ENCODE measurements around the gene DFFB.
"Not testable (repeated sequence)": the region's sequence is repeated elsewhere in the genome, so short reads cannot be mapped to it uniquely, and the experiment has no call there.

Gene DFFB

DNA sequence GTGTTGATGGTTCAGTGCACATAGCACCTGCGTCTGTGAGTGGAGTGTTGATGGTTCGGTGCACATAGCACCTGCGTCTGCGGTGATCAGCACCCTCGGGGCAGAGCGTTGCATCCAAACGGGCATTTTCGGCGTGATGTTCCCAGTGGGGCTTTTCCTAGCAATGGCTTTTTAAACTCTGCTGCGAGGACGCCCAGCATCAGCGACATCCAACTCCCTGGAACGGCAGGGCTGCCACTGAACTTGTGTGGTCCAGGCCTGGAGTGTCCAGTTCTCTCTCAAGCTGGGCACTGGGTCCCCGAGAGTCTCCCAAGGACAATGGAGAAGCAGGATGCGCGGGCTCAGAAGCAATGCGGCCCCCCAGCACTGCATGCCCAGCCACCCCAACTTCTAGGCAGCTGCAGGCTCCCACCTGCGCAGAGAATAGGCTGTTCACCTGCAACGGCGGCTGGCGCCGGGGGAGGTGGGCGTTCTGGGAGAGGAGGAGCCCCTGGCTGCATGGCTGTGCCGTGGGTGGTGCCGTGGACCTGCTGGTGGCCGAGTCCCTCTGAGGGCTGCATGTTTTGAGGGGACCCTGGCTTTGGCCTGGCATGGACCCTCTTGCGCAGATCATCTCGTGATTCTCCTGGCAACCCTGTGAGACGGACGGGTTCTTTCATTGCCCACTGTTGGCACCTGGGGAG is 52.9 kb downstream of the DFFB start:
- DNase-seq (ENCODE audit: low read depth) = no peak

DNA sequence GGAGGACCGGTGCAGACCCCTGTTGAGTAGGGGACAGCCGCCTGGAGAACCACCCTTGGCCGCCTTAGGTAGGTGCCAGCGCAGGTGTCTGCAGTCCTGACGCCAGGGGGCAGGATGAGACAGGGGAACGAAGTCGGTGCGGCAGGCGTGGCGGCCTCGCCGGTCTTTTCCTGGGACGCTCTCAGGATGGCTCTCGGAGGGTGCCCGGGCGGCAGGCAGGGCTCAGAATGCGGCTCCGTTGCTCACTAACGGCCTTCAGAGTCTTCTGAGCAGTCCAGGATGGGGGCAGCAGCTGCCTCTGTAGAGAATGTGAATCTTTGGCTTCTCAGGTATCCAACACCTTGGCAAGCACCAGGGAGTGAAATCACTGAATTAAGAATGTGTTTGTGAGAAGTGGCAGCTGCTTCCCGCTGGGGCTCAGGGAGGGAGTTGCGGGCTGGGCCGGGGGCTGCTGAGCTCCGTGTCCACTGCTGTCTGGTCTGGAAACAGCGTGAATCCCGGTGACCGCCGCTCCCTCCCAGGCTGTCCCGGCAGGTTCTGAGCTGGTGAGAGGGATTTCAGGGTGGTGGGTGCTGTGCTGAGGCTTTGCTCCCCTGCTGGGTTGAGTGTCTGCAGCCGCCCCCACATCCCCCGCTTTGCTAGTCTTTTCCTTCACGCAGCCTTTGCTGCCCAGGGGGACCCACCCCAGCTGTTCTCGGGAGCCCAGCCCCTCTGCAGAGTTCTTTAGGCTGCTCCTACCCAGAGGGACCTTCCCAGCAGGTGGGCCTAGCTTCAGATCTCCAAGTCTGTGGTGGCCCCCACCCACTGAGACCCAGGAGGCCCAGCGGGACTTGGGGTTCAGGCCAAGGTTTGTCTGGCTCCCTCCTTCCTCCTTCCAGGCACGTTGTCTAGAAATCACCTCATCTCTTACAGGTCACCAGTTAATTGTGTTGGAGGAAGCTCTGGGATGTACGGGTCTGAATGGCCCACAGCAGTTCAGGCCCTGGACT is 53.9 kb downstream of the DFFB start:
- DNase-seq (ENCODE audit: low read depth) = peak; percentile 22

DNA sequence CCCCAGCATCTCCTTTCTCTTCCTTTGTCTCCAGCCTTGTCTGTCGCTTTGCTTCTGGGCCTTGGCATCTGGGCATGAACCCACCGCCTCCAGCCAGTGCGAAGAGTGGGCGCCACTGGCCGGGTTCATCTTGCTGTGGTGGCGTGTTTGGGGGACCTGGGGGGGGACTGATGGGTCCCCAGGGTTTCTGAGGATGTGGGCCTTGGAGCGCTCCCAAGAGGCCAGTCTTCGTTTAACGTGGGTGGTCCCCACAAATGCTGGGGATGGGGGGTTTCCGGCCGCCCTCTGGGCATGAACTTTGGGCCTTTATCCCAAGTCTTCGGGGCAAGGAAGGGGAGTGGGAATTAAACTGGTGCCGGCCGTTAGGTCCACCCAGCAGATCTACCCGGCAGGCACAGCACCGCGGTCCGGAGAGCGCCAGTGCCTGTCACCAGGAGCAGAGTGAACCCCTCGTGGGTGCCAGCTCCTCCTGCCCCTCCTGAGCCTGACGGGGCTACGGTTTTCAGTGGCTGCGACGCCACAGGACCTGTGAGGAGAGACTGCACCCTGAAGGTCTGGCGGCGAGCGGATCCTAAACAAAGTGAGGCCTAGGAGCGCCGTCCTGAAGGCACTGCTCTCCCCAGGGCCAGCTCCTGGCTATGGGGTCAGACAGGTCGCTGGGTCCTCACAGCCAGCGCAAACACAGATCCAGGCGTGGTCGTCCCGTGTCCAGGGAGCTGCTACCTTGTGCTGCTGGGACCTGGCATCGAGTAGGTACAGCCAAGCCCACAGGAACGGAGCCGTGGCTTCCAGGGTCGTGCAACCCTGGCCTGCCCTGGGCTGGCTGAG is 54.9 kb downstream of the DFFB start:
- no peak for DNase-seq (ENCODE audit: low read depth)

DNA sequence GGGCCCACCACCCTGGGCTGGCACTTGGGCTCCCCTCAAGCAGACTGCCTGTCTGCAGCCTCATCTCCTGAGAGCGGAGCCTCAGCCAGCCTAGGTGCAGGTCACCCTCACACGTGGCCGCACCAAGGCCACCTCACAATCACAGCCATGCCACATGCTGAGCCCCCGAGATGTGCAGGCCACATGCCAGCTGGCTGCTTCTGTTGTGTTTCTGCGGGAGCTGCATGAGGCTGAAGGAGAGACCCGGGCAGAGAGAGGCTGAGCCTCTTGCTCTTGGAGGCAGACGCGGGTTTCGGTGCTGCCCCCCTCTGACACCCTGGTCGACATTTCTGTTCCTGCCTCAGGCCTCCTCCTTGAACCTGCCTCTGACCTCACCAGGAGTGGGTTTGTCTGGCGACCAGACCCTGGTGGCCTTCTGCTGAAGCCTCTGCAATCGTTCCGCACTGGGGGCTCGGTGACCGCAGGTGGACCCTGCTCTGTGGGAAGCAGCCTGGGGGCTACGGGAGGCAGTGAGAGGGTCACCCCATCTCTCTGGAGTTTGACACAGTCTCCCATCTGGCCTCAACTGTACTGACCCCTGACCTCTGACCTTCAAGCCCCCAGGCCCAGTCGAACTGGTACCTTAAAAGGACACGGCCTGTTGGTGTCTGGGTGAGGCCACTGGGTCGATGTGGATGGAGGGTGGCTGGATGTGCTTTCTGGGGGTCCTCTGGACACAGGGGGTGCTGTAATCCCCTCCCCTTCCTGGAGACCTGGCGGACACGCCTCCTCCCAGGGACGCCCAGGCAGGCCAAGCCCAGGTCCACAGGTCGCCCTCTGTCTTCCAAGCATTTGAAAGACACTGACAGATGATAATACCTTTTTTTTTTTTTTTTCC is 55.8 kb downstream of the DFFB start:
- DNase-seq (ENCODE audit: low read depth) = no peak

DNA sequence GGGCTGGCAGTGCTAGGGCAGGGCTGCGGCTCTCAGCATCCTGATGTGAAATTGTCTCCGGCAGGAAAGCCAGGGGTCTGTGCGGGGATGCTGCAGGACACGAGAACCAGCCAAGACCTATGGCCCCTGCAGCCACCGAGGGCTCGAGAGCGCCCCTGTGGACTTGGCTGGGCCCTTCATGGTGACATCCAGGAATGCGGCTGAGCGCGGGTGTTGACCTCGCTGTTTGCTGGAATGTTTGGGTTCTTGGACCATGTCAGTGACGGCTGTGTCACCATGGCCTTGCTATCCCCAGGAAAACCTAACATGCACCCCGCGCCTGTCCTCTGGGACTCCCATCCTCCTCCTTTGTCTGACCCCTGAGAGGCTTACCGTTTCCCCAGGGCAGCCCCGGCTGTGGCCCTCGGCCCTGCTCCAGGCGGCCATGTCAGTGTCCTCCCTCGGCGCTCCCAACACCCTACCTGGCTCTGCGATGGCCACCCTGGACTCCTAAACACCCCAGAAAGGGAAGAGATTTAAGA is 57.1 kb downstream of the DFFB start:
- DNase-seq (ENCODE audit: low read depth) = no peak

DNA sequence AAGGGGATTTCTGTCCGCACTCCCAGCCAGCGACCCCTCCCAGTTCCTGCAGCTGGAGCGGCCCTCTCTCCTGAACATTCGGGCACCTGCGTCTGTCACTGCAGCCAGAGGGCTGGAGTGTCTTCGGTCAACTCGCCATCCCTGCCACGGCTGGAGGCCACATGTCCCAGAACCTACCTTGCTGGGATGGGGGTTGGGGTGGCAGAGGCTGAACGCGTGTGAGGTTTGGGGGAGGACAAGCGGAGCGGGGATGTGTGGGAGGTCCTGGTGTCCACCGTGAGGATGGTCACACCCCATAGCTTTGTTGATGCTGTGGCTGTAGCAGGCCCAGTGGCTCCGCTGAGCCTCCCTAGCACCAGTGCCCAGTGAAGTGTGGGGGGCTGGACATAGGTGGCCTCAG is 57.6 kb downstream of the DFFB start:
- DNase-seq (ENCODE audit: low read depth) = no peak

DNA sequence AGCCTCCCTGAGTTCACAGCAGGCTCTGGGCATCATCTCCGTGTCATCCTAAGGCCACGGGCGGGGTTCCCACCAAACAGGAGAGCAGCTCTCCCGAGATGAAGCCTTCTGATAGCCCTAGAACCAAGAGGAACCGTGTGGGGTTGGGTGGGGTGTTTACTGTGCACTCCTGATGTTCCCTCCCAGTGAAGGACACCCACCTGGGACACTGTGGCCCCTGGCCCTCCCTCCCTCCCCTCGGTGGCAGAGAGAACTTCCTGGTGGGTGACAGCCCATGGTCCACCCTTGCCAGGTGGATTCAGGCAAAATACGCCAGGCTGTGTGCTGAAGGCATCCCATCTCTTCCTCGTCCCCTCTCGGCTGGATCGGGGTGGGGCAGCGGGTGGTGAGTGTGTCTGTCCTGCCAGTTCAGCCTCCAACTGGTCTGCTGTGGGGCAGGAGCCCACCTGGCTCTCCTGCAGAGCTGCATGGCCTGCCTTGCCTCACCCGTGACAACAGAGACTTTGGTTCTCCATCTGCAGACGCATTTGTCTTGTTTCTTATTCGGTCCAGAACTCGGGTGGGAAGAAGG is 58.4 kb downstream of the DFFB start:
- DNase-seq (ENCODE audit: low read depth) = no peak

DNA sequence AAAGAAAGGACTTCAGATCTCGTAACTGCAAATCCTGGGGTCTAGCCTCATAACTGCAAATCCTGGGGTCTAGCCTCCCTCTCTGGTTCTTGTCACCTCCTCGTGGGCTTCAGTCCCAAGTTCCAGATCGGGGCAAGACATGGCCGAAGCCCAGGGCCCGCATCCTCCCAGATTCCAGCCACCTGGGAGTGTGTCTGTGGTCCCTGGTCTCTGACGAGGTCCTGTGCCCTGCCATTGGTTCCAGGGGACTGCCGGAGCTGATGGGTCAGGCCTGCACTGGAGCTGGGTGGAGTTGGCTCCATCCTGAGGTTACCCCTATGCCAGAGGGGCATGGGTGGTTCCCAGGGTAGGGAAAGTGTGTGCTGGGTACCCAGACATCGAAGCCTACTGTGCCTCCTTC is 60.5 kb downstream of the DFFB start:
- no peak for DNase-seq (ENCODE audit: low read depth)

DNA sequence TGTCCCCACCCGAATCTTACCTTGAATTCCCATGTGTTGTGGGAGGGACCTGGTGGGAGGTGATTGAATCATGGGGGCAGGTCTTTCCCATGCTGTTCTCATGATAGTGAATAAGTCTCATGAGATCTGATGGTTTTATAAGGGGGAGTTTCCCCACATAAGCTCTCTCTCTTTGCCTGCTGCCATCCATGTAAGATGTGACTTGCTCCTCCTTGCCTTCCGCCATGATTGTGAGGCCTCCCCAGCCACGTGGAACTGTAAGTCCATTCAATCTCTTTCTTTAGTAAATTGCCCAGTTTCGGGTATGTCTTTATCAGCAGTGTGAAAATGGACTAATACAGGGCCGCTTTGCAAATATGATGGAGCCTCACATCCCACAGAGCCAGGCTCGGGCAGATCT is 61.1 kb downstream of the DFFB start:
- DNase-seq (ENCODE audit: low read depth) = not testable (repeated sequence)

DNA sequence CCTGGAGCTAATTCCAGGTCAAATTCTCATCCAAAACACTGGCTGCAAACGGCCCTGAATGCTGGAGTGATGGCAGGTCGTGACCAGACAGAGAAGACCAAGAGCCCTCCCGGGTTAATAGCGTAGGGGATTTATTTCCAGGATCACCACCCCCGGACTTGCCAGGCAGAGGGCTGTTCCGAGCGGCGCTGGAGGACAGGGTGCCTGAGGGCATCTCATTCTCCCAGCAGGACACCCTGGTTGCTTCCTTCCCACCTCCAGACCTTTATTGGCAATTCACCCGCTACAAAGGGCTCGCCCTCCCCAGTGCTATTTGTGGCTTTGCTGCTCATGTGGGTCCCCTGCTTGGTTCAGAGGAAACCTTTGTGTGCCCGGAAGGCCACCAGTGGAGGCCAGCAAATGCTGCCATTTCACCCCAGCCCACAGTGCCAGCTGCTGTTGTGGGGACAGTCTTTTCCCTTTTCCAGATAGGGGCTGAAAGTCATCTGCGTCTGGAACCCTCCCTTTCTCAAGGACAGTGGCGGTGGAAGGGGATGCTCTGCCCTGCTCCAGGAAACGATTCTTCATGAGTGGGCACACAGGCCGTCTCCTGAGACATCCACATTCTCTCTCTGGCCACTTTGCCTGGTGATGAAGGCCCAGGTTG is 61.8 kb downstream of the DFFB start:
- no peak for DNase-seq (ENCODE audit: low read depth)

DNA sequence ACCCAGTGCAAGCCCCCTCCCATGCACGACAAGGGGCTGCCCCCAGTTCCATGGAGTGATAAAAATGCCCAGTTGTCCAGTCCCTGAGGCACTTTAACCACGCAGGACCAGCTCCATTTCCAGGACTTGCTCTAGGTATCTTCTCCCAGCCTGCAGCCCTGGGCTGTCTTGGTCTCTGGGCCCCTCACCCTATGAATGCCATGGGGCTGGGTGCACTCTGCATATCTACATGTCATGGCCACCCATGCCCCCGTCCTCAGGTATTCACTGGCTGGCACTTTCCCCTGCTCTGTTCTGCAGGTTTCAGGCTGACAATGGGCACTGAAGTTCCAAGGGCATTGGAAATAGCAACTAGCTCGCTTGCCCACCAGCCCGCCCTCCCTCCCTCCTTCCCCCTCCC is 62.4 kb downstream of the DFFB start:
- no peak for DNase-seq (ENCODE audit: low read depth)

DNA sequence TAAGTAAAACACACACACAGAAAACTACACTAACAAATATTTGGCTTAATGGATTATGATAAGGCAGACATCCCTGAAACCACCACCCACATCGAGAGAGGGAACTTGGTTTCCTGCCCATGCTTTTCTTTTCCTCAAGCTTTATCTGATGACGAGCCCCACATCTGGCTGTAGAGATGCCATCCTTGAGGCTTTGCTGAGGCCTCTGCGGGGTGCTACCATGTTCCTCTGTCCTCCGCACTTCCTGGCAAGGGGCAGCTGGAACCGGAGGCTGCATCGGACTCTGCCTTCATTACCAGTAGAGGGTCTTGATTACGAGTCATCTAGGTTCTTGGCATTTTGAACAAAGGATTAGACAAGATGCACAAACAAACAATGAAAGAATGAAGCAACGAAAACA is 64.5 kb downstream of the DFFB start:
- no peak for DNase-seq (ENCODE audit: low read depth)

DNA sequence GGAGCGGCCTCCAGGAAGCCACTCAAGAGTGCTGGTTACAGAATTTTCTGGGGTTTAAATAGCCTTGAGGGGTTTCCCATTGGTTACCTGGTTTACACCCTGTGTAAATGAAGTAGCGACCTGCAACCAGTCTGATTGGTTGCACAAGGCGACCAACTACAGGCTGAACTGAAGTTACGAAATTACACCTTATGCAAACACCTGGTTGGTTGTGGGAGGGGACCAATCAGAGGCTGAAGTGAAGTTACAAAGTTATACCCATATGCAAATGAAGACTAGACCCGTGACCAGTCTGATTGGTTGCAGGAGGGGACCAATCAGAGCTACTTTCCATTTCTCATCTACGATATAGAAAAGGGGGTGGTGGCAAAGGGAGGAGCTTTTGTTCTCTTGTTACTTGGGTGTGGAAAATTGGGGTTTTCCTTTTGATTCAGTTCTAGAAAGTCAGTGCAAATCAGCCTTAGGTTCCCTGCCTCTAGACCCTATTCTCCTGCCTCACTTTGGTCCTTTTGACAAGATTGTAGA is 65.0 kb downstream of the DFFB start:
- no peak for DNase-seq (ENCODE audit: low read depth)

DNA sequence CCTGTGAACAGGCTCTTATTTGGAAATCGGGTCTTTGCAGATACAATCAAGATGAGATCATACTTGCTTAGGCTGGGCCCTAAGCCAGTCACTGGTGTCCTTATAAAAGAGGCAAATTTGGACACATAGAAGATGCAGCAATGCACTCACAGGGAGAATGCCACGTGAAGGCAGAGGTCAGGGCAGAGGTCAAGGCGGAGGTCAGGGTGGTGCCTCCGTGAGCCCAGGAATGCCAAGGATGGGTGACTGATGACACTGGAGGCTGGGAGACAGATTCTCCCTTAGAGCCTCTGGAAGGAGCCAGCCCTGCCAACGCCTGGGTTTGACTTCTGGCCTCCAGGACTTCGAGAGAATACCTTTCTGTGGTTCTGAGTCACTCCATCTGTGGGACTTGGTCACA is 65.6 kb downstream of the DFFB start:
- no peak for DNase-seq (ENCODE audit: low read depth)

DNA sequence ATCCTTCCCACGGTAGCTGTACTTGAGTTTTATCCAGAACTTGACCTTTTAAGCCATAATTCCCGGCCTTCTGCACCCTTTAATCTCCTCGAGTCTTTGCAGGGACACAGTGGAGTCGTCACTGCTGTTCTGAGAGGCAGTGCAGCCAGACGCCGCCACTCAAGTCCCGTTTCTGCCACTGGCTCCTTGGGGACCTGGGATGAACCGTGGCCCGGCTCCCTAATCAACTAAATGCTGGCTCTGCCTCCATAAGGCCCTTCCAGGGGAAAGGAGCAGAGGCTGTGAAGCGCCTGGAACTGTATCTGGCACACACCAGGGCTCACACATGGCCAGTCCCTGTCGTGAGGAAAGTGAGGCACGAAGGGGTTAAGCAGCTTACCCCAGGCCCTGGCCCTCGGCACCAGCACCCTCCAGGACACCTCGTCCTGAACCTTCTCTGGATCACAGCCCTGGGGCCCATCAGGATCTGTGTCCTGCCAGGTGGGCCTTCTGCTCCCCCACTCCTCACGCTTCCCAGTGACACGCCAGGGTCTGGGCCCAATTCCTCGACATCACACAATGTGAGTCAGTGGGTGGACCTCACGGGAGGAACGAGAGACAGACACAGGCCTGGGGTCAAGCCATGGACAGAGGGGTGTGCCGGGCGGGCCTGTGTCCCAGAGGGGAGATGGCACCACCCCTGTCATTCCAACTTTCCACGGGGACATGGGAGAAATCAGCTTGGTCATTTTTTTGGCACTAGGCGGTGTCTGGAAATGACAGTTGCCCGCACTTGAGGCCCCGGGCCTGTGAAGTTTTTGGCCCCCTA is 66.3 kb downstream of the DFFB start:
- DNase-seq (ENCODE audit: low read depth) = no peak

DNA sequence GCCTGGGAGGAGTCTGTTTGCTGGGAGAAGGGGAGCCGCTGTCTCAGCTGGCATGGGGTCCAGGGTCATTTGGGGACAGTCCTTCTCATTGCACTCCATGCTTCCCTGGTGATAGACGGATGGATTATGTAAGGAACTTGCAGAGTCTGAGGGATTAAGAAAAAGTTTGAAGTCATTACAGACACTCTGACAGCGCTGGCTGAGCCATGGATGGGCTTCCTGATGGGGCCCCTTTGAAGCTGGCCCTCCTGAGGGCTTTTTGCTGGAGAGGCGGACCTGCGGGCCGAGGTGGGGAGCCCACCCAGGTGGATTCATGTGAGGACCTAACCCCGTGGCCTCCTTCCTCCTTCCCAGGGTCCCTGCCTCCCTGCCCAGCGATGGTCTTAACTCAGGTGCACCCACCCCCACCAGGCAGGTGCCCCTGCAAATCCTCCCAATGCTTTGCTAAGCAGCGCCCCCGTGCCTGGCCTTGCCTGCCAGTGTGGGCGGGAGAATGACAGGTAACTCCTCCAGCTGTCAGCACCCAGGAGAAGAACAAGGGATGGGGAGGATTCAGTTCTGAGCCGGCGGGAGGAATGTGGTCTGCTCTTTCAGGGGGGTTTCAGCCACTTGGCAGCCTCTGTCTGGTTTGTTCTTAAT is 67.0 kb downstream of the DFFB start:
- no peak for DNase-seq (ENCODE audit: low read depth)

DNA sequence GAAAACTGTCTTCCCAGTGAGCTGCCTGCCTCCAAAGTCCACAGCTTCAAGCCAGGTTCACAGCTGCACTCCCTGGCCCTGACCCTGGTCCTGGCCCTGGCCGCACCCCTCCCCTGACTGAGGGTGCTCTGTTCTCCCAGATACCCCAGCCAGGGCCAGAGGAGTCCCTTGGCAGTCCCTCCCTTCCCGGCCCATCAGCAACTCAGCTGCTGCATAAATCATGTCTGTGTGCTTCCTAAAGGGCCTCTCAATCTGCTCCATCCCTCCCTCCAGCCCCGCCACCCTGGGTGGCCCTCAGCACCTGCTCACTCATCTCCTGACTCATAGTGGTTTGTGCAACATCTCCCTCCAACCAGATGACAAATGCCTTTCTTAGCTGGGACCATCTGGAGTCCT is 67.5 kb downstream of the DFFB start:
- DNase-seq (ENCODE audit: low read depth) = no peak

DNA sequence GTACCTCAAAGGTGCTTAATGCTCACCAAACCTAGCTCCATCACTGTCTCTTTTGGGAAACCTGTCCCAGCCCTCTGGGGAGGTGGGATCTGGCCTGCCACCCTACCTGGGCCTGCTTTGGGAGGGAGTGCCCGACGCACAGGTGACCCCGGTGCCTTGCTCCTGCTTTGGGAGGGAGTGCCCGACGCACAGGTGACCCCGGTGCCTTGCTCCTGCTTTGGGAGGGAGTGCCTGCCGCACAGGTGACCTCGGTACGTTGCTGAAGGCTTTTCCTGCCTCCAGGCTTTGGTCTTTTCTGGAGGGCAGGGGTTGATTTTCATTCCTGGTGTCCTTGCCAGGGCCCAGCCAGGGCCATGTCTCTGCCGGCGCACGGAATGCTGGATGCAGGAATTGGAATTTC is 68.0 kb downstream of the DFFB start:
- no peak for DNase-seq (ENCODE audit: low read depth)

DNA sequence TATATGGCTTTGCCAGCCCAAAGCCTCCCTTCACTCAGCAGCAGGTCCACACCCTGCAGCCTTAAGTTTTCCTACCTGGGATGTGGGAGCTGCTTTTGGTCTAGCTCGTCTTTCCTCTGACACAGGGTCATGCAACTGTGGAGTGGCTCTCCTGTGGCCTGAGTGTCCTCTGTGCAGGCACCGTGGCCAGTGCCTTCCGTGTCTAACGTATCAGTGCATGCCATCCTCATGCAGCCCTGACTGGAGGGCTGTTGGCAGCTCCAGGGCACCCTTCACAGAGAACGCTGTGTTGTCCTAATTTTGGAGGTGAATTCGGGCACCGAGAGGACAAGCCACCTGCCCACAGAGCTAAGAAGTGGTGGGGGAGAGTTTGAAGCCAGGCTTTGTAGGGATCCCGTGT is 68.5 kb downstream of the DFFB start:
- no peak for DNase-seq (ENCODE audit: low read depth)
